ENCODE data around the gene VPREB1.
A peak's percentile ranks its signal among the peaks of the same experiment; 100 is the strongest.

VPREB1 gene

GRCh38 chr22:22244316-22245250, at the start of gene VPREB1:
Gene VPREB1, plus strand, starts transcription at chr22:22244786. Its CDS starts 28 bp downstream, at chr22:22244814.
- H3K4me1 ChIP-seq: no peaks in the 10 kb centered on the region
- H3K4me3 ChIP-seq: no peak within 1 kb of the TSS
- no peaks in the 10 kb centered on the region for H3K36me3 ChIP-seq (replicated peaks)
- H3K9me3 ChIP-seq: no peaks in the 10 kb centered on the region
- H3K27me3 ChIP-seq (ENCODE audit: low read depth): 0 out of 2 replicates have a peak, but pooled peaks cover 4% of the 10 kb centered on the region
- no peak for DNase-seq (ENCODE audit: low spot score in 2 of 2)
- in situ Hi-C loops (cut with MboI; ENCODE audit: low sequenced_read_pairs): no loop called here

- no peaks in the 10 kb centered on the region for H3K9me3 ChIP-seq
- H3K4me3 ChIP-seq: no peak overlapping the region
- in situ Hi-C loops (cut with MboI; ENCODE audit: low sequenced_read_pairs): no loop called here
These were observed 49.7 kb upstream of the VPREB1 start for GRCh38 chr22:22194931-22195264.

GRCh38 chr22:22195265-22196017, 49.1 kb upstream of the VPREB1 start:
- peak; percentile 59 to 87 for DNase-seq (ENCODE audit: low spot score in 2 of 2)
- no peaks in the 10 kb centered on the region for H3K9me3 ChIP-seq
- no peaks in the 10 kb centered on the region for H3K4me1 ChIP-seq
- no peak overlapping the region for H3K4me3 ChIP-seq
- peaks cover 3% of the 10 kb centered on the region; the same call in 1 of the 2 replicates for H3K27me3 ChIP-seq (ENCODE audit: low read depth)
- no peaks in the 10 kb centered on the region for H3K36me3 ChIP-seq (replicated peaks)
- in situ Hi-C loops (cut with MboI; ENCODE audit: low sequenced_read_pairs): no loop called here

More at GRCh38 chr22:22194931-22195264, 49.7 kb upstream of the VPREB1 start:
- no peaks in the 10 kb centered on the region for H3K36me3 ChIP-seq (replicated peaks)
- no peak for DNase-seq (ENCODE audit: low spot score in 2 of 2)
- H3K27me3 ChIP-seq (ENCODE audit: low read depth): peaks cover 3% of the 10 kb centered on the region; the same call in 1 of the 2 replicates
- H3K4me1 ChIP-seq: no peaks in the 10 kb centered on the region

GRCh38 chr22:22196018-22196533, 48.5 kb upstream of the VPREB1 start:
- H3K4me3 ChIP-seq: no peak overlapping the region
- in situ Hi-C loops (cut with MboI; ENCODE audit: low sequenced_read_pairs): no loop called here
- H3K36me3 ChIP-seq (replicated peaks): no peaks in the 10 kb centered on the region
- H3K4me1 ChIP-seq: no peaks in the 10 kb centered on the region
- peaks cover 3% of the 10 kb centered on the region; the same call in 1 of the 2 replicates for H3K27me3 ChIP-seq (ENCODE audit: low read depth)
- no peak for DNase-seq (ENCODE audit: low spot score in 2 of 2)
- H3K9me3 ChIP-seq: no peaks in the 10 kb centered on the region

GRCh38 chr22:22196833-22197477, 47.6 kb upstream of the VPREB1 start:
- no peaks in the 10 kb centered on the region for H3K9me3 ChIP-seq
- H3K4me3 ChIP-seq: no peak overlapping the region
- H3K36me3 ChIP-seq (replicated peaks): no peaks in the 10 kb centered on the region
- in situ Hi-C loops (cut with MboI; ENCODE audit: low sequenced_read_pairs): no loop called here
- H3K4me1 ChIP-seq: no peaks in the 10 kb centered on the region
- no peak for DNase-seq (ENCODE audit: low spot score in 2 of 2)
- peaks cover 3% of the 10 kb centered on the region; the same call in 1 of the 2 replicates for H3K27me3 ChIP-seq (ENCODE audit: low read depth)

GRCh38 chr22:22197993-22198402, 46.6 kb upstream of the VPREB1 start:
- H3K4me3 ChIP-seq: no peak overlapping the region
- DNase-seq (ENCODE audit: low spot score in 2 of 2): no peak
- H3K9me3 ChIP-seq: no peaks in the 10 kb centered on the region
- H3K27me3 ChIP-seq (ENCODE audit: low read depth): peaks cover 3% of the 10 kb centered on the region; the same call in 1 of the 2 replicates
- no peaks in the 10 kb centered on the region for H3K4me1 ChIP-seq
- H3K36me3 ChIP-seq (replicated peaks): no peaks in the 10 kb centered on the region
- in situ Hi-C loops (cut with MboI; ENCODE audit: low sequenced_read_pairs): no loop called here

GRCh38 chr22:22198751-22199150, 45.8 kb upstream of the VPREB1 start:
- peaks cover 3% of the 10 kb centered on the region; the same call in 1 of the 2 replicates for H3K27me3 ChIP-seq (ENCODE audit: low read depth)
- no peak for DNase-seq (ENCODE audit: low spot score in 2 of 2)
- H3K4me1 ChIP-seq: no peaks in the 10 kb centered on the region
- no peaks in the 10 kb centered on the region for H3K36me3 ChIP-seq (replicated peaks)
- in situ Hi-C loops (cut with MboI; ENCODE audit: low sequenced_read_pairs): no loop called here
- no peaks in the 10 kb centered on the region for H3K9me3 ChIP-seq
- H3K4me3 ChIP-seq: no peak overlapping the region

GRCh38 chr22:22199634-22200033, 45.0 kb upstream of the VPREB1 start:
- DNase-seq (ENCODE audit: low spot score in 2 of 2): no peak
- no peak overlapping the region for H3K4me3 ChIP-seq
- no peaks in the 10 kb centered on the region for H3K9me3 ChIP-seq
- no peaks in the 10 kb centered on the region for H3K36me3 ChIP-seq (replicated peaks)
- H3K4me1 ChIP-seq: no peaks in the 10 kb centered on the region
- in situ Hi-C loops (cut with MboI; ENCODE audit: low sequenced_read_pairs): no loop called here
- peaks cover 5% of the 10 kb centered on the region; the same call in 1 of the 2 replicates for H3K27me3 ChIP-seq (ENCODE audit: low read depth)

GRCh38 chr22:22200569-22201184, 43.9 kb upstream of the VPREB1 start:
- Histone ChIP-seq H3K4me3 (no peak overlapping the region), H3K27me3 (ENCODE audit: low read depth) (peaks cover 13% of the 10 kb centered on the region), H3K36me3 (replicated peaks) (no peaks in the 10 kb centered on the region), H3K4me1 (no peaks in the 10 kb centered on the region), H3K9me3 (no peaks in the 10 kb centered on the region)
- no peak for DNase-seq (ENCODE audit: low spot score in 2 of 2)
- in situ Hi-C loops (cut with MboI; ENCODE audit: low sequenced_read_pairs): no loop called here

- in situ Hi-C loops (cut with MboI; ENCODE audit: low sequenced_read_pairs): no loop called here
- peak; percentile 16 to 79 for DNase-seq (ENCODE audit: low spot score in 2 of 2)
- H3K27me3 ChIP-seq (ENCODE audit: low read depth): peaks cover 15% of the 10 kb centered on the region
These were observed 43.2 kb upstream of the VPREB1 start for GRCh38 chr22:22201185-22201929.

GRCh38 chr22:22201930-22202343, 42.6 kb upstream of the VPREB1 start:
- Histone ChIP-seq H3K4me3 (no peak overlapping the region), H3K4me1 (no peaks in the 10 kb centered on the region), H3K27me3 (ENCODE audit: low read depth) (peaks cover 15% of the 10 kb centered on the region), H3K9me3 (no peaks in the 10 kb centered on the region), H3K36me3 (replicated peaks) (no peaks in the 10 kb centered on the region)
- DNase-seq (ENCODE audit: low spot score in 2 of 2): no peak
- in situ Hi-C loops (cut with MboI; ENCODE audit: low sequenced_read_pairs): no loop called here

More at GRCh38 chr22:22201185-22201929, 43.2 kb upstream of the VPREB1 start:
- Histone ChIP-seq H3K9me3 (no peaks in the 10 kb centered on the region), H3K36me3 (replicated peaks) (no peaks in the 10 kb centered on the region), H3K4me1 (no peaks in the 10 kb centered on the region), H3K4me3 (no peak overlapping the region)

- Histone ChIP-seq H3K9me3 (no peaks in the 10 kb centered on the region), H3K4me1 (no peaks in the 10 kb centered on the region), H3K4me3 (no peak overlapping the region), H3K27me3 (ENCODE audit: low read depth) (peaks cover 15% of the 10 kb centered on the region), H3K36me3 (replicated peaks) (no peaks in the 10 kb centered on the region)
- DNase-seq (ENCODE audit: low spot score in 2 of 2): no peak
- in situ Hi-C loops (cut with MboI; ENCODE audit: low sequenced_read_pairs): no loop called here
These were observed 41.3 kb upstream of the VPREB1 start for GRCh38 chr22:22203048-22203971.
